ENCODE results near the gene BMF.

DNA sequence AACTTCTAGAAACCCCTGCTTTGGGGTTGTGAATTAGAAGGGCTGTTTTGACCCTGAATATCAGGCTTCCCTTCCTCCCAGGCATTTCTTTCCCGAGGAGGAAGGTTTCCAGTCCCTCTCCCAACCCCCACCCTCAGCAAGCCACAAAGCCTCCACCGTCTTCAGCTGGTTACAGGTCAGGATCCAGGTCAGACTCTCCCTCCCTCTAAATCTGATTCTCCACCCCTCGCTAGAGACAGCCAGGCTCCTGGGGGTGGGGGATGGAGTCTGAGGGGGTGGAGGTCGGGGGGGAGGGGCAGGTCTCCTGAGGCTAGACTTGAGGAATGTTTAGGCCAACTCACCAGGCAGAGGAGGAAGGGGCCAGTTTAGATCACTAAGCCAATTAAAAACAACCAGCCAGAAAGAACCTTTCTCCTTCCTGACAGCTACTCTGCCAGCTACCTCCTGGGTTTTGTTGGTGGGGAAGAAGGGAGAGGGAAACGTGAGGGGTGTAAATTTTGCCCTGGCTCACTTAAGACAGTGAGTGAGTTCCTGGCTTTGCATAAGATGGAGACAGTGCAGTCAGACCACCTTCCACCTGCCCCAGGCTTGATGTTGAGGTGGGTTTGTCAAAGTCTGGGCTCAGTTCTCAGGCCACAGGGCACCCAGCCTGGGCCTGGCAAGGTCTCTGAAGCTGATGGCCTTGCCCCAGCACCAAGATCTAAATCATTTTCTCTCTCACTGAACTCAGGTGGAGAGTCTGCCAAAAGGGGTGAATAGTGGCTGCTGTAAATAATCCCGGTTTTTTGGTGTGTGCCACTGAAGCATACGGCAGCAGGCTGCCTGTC lies 19.5 kb downstream of the BMF start:
- TF ChIP-seq, protein P1, sequence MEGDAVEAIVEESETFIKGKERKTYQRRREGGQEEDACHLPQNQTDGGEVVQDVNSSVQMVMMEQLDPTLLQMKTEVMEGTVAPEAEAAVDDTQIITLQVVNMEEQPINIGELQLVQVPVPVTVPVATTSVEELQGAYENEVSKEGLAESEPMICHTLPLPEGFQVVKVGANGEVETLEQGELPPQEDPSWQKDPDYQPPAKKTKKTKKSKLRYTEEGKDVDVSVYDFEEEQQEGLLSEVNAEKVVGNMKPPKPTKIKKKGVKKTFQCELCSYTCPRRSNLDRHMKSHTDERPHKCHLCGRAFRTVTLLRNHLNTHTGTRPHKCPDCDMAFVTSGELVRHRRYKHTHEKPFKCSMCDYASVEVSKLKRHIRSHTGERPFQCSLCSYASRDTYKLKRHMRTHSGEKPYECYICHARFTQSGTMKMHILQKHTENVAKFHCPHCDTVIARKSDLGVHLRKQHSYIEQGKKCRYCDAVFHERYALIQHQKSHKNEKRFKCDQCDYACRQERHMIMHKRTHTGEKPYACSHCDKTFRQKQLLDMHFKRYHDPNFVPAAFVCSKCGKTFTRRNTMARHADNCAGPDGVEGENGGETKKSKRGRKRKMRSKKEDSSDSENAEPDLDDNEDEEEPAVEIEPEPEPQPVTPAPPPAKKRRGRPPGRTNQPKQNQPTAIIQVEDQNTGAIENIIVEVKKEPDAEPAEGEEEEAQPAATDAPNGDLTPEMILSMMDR (conservative IDR thresholded peaks at IDR 0.05; ENCODE audit: low read length), result no peak
- TF ChIP-seq EZH2phosphoT487 (IDR thresholded peaks at IDR 0.05; ENCODE audit: borderline replicate concordance, low read depth, low read length), result no peak
